ENCODE results near the gene SMPDL3A.
A peak's percentile ranks its signal among the peaks of the same experiment; 100 is the strongest.

Gene SMPDL3A

GRCh38 chr6:122804962-122805485 is 16.0 kb downstream of the SMPDL3A start:
- no peak for DNase-seq (ENCODE audit: low spot score)

- no peak for DNase-seq (ENCODE audit: low spot score)
Measured at GRCh38 chr6:122806291-122806690, 17.2 kb downstream of the SMPDL3A start.

DNA sequence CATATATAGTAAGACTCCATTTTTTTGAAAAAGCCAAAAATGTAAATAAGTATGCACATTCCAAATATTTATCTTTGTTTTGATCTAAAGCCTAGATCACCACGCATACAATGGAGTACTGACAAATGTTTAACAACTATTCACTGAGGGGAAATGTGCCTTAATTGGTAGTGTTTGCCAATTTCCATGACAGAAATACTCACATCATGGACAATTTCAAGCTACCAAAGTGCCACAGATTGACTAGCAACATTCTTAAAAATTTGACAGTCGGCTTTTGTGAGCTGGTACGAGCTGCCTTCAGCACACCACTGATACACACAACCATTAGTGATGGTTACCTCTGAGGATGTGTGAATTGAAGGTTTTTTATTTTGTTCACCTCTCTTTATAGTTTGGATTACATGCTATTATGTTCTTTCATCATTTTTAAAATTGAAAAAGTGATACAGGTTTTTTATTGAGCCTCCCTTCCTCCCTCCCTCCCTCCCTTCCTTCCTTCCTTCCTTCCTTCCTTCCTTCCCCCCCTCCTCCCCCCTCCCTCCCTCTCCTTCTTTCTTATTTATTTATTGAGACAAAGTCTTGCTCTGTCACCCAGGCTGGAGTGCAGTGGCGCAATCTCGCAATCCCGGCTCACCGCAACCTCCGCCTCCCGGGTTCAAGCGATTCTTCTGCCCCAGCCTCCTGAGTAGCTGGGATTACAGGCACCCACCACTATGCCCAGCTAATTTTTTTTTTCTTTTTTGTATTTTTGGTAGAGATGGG is 19.2 kb downstream of the SMPDL3A start:
- DNase-seq (ENCODE audit: low spot score): no peak

DNA sequence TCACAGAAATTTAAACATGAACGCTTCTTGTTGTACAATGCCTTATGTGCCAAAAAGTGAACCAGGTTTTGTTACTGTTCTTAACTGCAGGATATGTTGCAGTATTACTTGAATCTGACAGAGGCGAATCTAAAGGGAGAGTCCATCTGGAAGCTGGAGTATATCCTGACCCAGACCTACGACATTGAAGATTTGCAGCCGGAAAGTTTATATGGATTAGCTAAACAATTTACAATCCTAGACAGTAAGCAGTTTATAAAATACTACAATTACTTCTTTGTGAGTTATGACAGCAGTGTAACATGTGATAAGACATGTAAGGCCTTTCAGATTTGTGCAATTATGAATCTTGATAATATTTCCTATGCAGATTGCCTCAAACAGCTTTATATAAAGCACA is 19.9 kb downstream of the SMPDL3A start:
- no peak for DNase-seq (ENCODE audit: low spot score)

GRCh38 chr6:122809691-122810090 is 20.6 kb downstream of the SMPDL3A start:
- no peak for DNase-seq (ENCODE audit: low spot score)

- DNase-seq (ENCODE audit: low spot score): no peak
Measured at GRCh38 chr6:122810189-122810588, 21.1 kb downstream of the SMPDL3A start.

- no peak for DNase-seq (ENCODE audit: low spot score)
Measured at GRCh38 chr6:122817358-122817757, 28.3 kb downstream of the SMPDL3A start.

DNA sequence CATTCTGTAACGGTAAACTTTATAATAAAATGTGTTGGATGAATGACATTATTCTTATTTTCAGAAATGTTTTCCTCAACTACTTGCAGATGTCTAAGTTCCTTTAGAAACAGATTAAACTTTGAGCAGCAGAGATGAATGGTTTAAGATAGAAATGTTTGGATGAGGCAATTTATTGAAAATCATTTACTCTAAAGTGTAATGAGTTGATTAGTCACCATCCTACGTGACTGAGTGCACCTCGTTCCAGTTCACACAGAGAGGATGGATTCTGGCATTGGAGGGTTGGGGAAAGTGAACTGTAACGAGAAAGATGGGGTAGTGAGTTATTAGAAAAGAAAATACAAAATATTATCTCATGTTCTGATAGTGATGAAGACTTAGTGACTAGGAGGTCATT is 28.7 kb downstream of the SMPDL3A start:
- DNase-seq (ENCODE audit: low spot score): no peak

GRCh38 chr6:122818866-122819265 is 29.8 kb downstream of the SMPDL3A start:
- no peak for DNase-seq (ENCODE audit: low spot score)

DNA sequence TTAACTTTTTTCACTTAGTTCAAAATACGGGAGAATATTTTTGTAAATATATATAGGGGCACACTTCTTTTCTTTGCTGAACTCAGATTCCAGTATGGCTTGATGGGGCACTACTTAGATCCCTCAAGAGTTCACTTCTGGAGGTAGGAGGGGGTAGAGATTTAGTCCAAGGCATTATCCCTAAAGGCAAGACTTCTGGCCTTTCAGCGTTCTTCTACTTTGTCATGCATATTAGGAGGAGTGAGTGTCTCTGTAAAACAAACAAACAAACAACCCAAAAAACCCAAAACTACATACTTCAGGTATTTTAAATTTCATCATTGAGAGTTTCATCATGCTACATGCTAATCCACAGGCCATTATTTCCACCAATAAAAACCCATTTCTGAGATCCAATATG is 32.0 kb downstream of the SMPDL3A start:
- no peak for DNase-seq (ENCODE audit: low spot score)

DNA sequence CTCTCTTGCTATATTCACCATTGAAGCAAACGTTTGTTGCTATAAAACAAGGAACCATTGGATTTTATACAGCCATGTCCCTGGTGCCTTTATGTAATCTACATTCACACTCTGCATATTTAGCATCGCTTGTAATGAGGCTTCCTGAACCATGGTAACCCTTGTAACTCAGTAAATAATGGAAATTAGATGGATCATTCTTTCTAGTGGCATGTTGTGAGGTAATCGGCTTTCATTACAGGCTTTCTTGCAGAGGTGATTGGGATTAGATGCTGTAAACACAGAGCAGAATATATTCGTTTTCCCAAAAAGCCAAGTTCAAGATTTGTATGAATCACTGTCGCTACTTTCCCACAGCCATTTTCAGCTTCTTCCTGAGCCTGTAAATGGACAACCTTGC is 36.1 kb downstream of the SMPDL3A start:
- no peak for DNase-seq (ENCODE audit: low spot score)

DNA sequence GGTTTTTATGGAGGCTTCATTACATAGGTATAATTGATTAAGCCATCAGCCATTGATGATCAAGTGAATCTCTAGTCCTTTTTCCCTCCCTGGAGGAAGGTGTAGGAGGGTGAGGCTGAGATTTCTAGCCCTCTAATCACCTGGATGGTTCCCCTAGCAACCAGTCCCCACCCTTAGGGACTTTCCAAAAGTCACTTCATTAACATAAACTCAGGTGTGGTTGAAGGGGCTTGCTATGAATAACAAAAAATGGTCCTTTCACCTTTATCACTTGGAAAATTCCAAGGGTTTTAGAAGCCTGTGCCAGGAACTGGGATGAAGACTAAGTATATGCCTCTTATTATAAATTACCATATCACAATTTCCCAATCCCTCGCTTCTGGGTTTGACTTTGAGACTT is 40.4 kb downstream of the SMPDL3A start:
- DNase-seq (ENCODE audit: low spot score): no peak

GRCh38 chr6:122831511-122831910 is 42.5 kb downstream of the SMPDL3A start:
- no peak for DNase-seq (ENCODE audit: low spot score)

- DNase-seq (ENCODE audit: low spot score): no peak
Measured at GRCh38 chr6:122832459-122832858, 43.4 kb downstream of the SMPDL3A start.

- DNase-seq (ENCODE audit: low spot score): peak; percentile 9
Measured at GRCh38 chr6:122833021-122833491, 44.0 kb downstream of the SMPDL3A start.

GRCh38 chr6:122838060-122838780 is 49.2 kb downstream of the SMPDL3A start:
- peak; percentile 25 for DNase-seq (ENCODE audit: low spot score)

- peak; percentile 77 for DNase-seq (ENCODE audit: low spot score)
Measured at GRCh38 chr6:122839472-122839871, 50.4 kb downstream of the SMPDL3A start.

DNA sequence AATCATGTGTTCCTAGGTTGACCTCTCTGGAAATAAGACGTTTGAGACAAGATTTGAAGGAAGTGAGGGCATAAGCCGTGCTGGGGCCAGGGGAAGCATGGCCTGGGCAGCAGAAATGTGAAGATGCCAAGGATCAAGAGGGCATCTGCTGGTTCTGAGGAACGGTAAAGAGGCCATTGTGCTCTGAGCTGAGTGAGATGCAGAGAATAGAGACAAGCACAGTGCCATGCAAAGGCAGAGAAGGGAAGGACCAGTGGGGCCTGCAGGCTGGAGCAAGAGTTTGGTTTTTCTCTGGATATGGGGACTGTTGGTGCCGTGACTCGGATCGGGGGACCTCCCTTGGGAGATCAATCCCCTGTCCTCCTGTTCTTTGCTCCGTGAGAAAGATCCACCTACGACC is 50.8 kb downstream of the SMPDL3A start:
- DNase-seq (ENCODE audit: low spot score): no peak

DNA sequence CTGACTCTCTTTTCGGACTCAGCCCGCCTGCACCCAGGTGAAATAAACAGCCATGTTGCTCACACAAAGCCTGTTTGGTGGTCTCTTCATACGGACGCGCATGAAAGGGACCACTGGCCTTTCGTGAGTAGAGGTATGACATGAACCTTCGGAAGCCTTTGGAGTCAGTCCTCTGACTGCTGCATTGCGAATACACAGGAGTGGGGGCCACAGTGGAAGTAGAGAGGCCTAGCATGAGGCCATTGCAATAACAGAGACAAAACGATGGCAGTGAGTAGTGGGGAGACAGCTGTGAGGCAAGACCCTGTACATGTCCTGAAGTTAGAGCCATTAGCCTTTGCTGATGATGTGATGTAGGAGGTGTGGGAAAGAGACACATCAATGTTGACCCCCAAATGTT is 56.4 kb downstream of the SMPDL3A start:
- no peak for DNase-seq (ENCODE audit: low spot score)

GRCh38 chr6:122845916-122846612 is 57.0 kb downstream of the SMPDL3A start:
- peak; percentile 30 for DNase-seq (ENCODE audit: low spot score)

DNA sequence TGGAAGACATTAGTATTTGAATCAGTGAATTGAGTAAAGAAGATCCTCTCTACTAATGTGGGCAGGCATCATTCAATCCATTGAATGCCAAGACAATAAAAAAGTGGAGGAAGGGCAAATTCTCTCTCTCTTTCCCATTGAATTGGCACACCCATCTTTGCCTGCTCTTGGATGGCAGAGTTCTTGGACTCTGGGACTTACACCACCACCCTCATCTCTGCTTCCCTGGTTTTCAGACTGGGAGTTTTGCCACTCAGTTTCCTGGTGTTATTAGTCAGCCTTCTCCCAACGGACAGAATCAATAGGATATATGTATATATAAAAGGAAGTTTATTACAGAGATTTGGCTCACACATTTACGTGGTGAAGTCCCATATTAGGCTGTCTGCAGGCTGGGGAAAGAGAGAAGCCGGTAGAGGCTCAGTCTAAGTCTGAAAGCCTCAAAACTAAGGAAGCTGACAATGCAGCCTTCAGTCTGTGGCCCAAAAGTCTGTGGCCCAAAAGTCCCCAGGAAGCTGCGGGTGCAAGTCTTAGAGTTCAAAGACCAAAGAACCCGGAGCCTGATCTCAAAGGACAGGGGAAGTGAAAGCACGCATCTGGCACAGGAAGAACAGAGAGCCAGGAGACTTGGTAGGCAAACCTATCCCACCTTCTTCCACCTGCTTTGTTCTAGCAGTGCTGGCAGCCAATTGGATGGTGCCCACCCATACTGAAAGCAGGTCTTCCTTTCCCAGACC is 64.4 kb downstream of the SMPDL3A start:
- DNase-seq (ENCODE audit: low spot score): no peak
